Sigmoid colon (tissue), 3 donors: Measurements from ENCODE around the gene PKN1.

Experiments
- POLR2A ChIP-seq, 2 donors: fragments of 450-650 bp; IDR thresholded peaks; one replicate each; pipeline ENCODE4 v1.6.1; 2016; ENCODE audit warnings: antibody characterized with exemption in 2 of 2, mild to moderate bottlenecking in 2 of 2, moderate library complexity in 2 of 2
- TF ChIP-seq, protein P1 (sequence below), 4 experiments: fragments of 450-650 bp in 3 of 4; fragments of 200-600 bp in 1 of 4; IDR thresholded peaks; one replicate each; pipeline ENCODE4 v1.5.1; 2016 to 2019; ENCODE audit warnings: antibody characterized with exemption in 4 of 4, mild to moderate bottlenecking in 3 of 4, moderate library complexity in 2 of 4

DNA sequence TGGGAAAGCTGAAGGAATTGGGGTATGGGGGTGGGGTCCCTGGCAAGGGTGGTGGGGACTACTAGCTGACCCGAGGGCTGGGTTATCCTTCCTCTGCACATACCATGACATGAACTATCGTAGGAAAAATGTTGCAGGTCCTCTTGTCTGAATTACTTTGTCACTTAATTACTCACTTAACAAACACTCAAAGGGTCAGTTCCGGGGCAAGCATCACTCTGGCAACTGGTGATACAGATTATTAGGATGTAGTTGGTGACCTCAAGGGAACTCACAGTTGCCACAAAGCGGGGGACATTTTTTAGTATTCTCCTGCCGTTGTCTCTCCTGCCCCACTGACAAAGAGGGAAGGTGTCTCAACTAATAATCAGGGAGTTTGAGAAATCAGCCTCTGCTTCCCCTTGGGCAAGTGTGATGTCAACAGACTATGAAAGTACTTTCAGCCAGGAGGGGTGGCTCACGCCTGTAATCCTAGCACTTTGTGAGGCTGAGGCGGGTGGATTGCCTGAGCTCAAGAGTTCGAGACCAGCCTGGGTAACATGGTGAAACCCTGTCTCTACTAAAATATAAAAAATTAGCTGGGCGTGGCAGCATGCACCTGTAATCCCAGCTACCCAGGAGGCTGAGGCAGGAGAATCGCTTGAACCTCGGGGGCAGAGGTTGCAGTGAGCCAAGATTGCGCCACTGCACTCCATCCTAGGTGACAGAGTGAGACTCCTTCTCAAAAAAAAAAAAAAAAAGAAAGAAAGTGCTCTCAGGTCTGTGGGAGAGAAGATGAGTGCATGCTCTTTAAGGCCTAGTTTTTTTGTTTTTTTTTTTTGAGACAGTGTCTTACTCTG lies 74.8 kb downstream of the PKN1 start:
- TF ChIP-seq, protein P1, sequence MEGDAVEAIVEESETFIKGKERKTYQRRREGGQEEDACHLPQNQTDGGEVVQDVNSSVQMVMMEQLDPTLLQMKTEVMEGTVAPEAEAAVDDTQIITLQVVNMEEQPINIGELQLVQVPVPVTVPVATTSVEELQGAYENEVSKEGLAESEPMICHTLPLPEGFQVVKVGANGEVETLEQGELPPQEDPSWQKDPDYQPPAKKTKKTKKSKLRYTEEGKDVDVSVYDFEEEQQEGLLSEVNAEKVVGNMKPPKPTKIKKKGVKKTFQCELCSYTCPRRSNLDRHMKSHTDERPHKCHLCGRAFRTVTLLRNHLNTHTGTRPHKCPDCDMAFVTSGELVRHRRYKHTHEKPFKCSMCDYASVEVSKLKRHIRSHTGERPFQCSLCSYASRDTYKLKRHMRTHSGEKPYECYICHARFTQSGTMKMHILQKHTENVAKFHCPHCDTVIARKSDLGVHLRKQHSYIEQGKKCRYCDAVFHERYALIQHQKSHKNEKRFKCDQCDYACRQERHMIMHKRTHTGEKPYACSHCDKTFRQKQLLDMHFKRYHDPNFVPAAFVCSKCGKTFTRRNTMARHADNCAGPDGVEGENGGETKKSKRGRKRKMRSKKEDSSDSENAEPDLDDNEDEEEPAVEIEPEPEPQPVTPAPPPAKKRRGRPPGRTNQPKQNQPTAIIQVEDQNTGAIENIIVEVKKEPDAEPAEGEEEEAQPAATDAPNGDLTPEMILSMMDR (IDR thresholded peaks at IDR 0.05) = no peak
- no peak for TF ChIP-seq POLR2A (IDR thresholded peaks at IDR 0.05)
